Natural killer cell (primary cell): ENCODE data around the gene ITFG1. TPM values are rescaled to one million over a fixed set of nuclear protein-coding genes. Genes with fewer than 3 reads are reported as not detected.
"Not testable (repeated sequence)": the region's sequence is repeated elsewhere in the genome, so short reads cannot be mapped to it uniquely, and the experiment has no call there.

Source experiments
- ATAC-seq, 3 donors: fragments of 150-1000 bp in 2 of 3; fragments of 200-7000 bp in 1 of 3; cut with Tn5 transposase; 1 replicate in 1 of 3; 2 replicates in 2 of 3; pipeline ENCODE4 v1.10.0; 2021; ENCODE audit warnings: mild to moderate bottlenecking in 2 of 3, moderate library complexity in 2 of 3
- DNase-seq, 2 donors: peaks; one replicate each; pipeline versions ENCODE4 v3.0.0 to v3.0.0-alpha.2; 2013 to 2021; ENCODE audit warnings: mixed read lengths in 1 of 2
- H3K27ac ChIP-seq: one replicate; pipeline ENCODE4 v1.5.1; 2013; ENCODE audit warnings: mild to moderate bottlenecking, low read length
- H3K27me3 ChIP-seq: one replicate; pipeline ENCODE4 v1.6.1; 2013; ENCODE audit warnings: low read length; ENCODE audit not compliant: control insufficient read depth, insufficient read depth
- H3K36me3 ChIP-seq: one replicate; pipeline ENCODE4 v1.6.1; 2013; ENCODE audit warnings: low read length; ENCODE audit not compliant: control insufficient read depth, insufficient read depth
- H3K4me1 ChIP-seq: one replicate; pipeline ENCODE4 v1.6.1; 2013; ENCODE audit warnings: low read length; ENCODE audit not compliant: control insufficient read depth, insufficient read depth
- H3K4me3 ChIP-seq: one replicate; pipeline ENCODE4 v1.5.1; 2013; ENCODE audit warnings: low read length
- H3K9me3 ChIP-seq: one replicate; pipeline ENCODE4 v1.6.1; 2013; ENCODE audit warnings: low read length; ENCODE audit not compliant: control insufficient read depth, insufficient read depth
- H3K27ac Mint-ChIP-seq, 2 donors: one replicate each; pipeline ENCODE4 v1.8.0; 2022; ENCODE audit warnings: mild to moderate bottlenecking in 2 of 2, mixed read lengths in 2 of 2, moderate library complexity in 1 of 2
- H3K27me3 Mint-ChIP-seq, 2 donors: one replicate each; pipeline ENCODE4 v1.8.0; 2022; ENCODE audit warnings: low read depth in 2 of 2, mixed read lengths in 2 of 2
- H3K36me3 Mint-ChIP-seq: one replicate; pipeline ENCODE4 v1.8.0; 2022; ENCODE audit warnings: mixed read lengths
- H3K4me1 Mint-ChIP-seq, 2 donors: one replicate each; pipeline ENCODE4 v1.8.0; 2022; ENCODE audit warnings: mixed read lengths in 2 of 2
- H3K4me3 Mint-ChIP-seq: one replicate; pipeline ENCODE4 v1.8.0; 2022; ENCODE audit warnings: mild to moderate bottlenecking, moderate library complexity, mixed read lengths
- H3K9me3 Mint-ChIP-seq, 2 donors: one replicate each; pipeline ENCODE4 v1.8.0; 2022; ENCODE audit warnings: mixed read lengths in 2 of 2
- WGBS: methylation state at CpG from one replicate; pipeline ENCODE4 v1.1.7; 2013; ENCODE audit warnings: missing lambda C conversion rate; ENCODE audit not compliant: insufficient coverage; 5-methylcytosine and 5-hydroxymethylcytosine counted together
- intact Hi-C: fragments of 100-400 bp; cut with micrococcal nuclease; formaldehyde crosslinking; loops from one replicate; pipeline ENCODE4 v1.14.2; 2022
- total RNA-seq, 4 donors: library from RNA; stranded (reverse); fragments of 120-200 nt in 1 of 4; gene quantifications; one replicate each; pipeline versions ENCODE4 v1.2.3 to v1.2.4, GENCODE V29; 2013 to 2022
- TF ChIP-seq, protein P1 (sequence below): fragments of 200-600 bp; IDR thresholded peaks from one replicate; pipeline ENCODE4 v1.8.0; 2022; ENCODE audit warnings: antibody characterized with exemption

Gene ITFG1
- total RNA-seq, 3 donors from 2014 or later (not counting 1 experiment from before 2014, with no cell fraction given), result 30.4 to 44.1 (median 38.2) TPM

- intact Hi-C loops, result no loop called here
- peaks cover 5 to 10% of the 10 kb centered on the region in 2 donors for H3K4me1 Mint-ChIP-seq
- peaks cover 54% of the 10 kb centered on the region for H3K36me3 ChIP-seq
- TF ChIP-seq, protein P1, sequence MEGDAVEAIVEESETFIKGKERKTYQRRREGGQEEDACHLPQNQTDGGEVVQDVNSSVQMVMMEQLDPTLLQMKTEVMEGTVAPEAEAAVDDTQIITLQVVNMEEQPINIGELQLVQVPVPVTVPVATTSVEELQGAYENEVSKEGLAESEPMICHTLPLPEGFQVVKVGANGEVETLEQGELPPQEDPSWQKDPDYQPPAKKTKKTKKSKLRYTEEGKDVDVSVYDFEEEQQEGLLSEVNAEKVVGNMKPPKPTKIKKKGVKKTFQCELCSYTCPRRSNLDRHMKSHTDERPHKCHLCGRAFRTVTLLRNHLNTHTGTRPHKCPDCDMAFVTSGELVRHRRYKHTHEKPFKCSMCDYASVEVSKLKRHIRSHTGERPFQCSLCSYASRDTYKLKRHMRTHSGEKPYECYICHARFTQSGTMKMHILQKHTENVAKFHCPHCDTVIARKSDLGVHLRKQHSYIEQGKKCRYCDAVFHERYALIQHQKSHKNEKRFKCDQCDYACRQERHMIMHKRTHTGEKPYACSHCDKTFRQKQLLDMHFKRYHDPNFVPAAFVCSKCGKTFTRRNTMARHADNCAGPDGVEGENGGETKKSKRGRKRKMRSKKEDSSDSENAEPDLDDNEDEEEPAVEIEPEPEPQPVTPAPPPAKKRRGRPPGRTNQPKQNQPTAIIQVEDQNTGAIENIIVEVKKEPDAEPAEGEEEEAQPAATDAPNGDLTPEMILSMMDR, result no peak
- H3K4me1 ChIP-seq, result no peaks in the 10 kb centered on the region
- H3K9me3 ChIP-seq, result no peaks in the 10 kb centered on the region
- whole genome bisulfite sequencing, result 93% methylated on average over 1 of the region's 3 CpGs
- ATAC-seq, result no peak
- no peaks in the 10 kb centered on the region for H3K27me3 ChIP-seq
- no peak overlapping the region for H3K4me3 Mint-ChIP-seq
- DNase-seq, result no peak
- no peaks in the 10 kb centered on the region for H3K9me3 Mint-ChIP-seq
- H3K27ac Mint-ChIP-seq, result no peak overlapping the region
- H3K36me3 Mint-ChIP-seq, result peaks cover 22% of the 10 kb centered on the region
- no peaks in the 10 kb centered on the region for H3K27me3 Mint-ChIP-seq
- no peak overlapping the region for H3K27ac ChIP-seq
- no peak overlapping the region for H3K4me3 ChIP-seq
Observed at GRCh38 chr16:47449788-47450187, 11.1 kb downstream of the ITFG1 start.

- Histone ChIP-seq H3K27me3 (no peaks in the 10 kb centered on the region), H3K36me3 (peaks cover 50% of the 10 kb centered on the region), H3K4me3 (no peak overlapping the region), H3K27ac (no peak overlapping the region), H3K4me1 (no peaks in the 10 kb centered on the region), H3K9me3 (no peaks in the 10 kb centered on the region)
- WGBS, result 100% methylated on average over 1 of the region's 3 CpGs
- peaks cover 5 to 10% of the 10 kb centered on the region in 2 donors for H3K4me1 Mint-ChIP-seq
- TF ChIP-seq, protein P1, result no peak
- no peak overlapping the region for H3K4me3 Mint-ChIP-seq
- H3K36me3 Mint-ChIP-seq, result peaks cover 20% of the 10 kb centered on the region
- DNase-seq (no peak), ATAC-seq (no peak)
- no peaks in the 10 kb centered on the region for H3K9me3 Mint-ChIP-seq
- no peak overlapping the region for H3K27ac Mint-ChIP-seq
- no peaks in the 10 kb centered on the region for H3K27me3 Mint-ChIP-seq
- intact Hi-C loops, result no loop called here
Observed at GRCh38 chr16:47448830-47449575, 11.9 kb downstream of the ITFG1 start.

- intact Hi-C loops, result no loop called here
- Histone ChIP-seq H3K27me3 (no peaks in the 10 kb centered on the region), H3K36me3 (peaks cover 27% of the 10 kb centered on the region), H3K4me1 (no peaks in the 10 kb centered on the region), H3K27ac (no peak overlapping the region), H3K9me3 (no peaks in the 10 kb centered on the region), H3K4me3 (no peak overlapping the region)
- Mint-ChIP-seq H3K4me1 (peaks cover 5 to 14% of the 10 kb centered on the region in 2 donors), H3K9me3 (no peaks in the 10 kb centered on the region), H3K36me3 (peaks cover 8% of the 10 kb centered on the region), H3K4me3 (no peak overlapping the region), H3K27me3 (no peaks in the 10 kb centered on the region), H3K27ac (no peak overlapping the region)
- ATAC-seq, result no peak
- WGBS, result 99% methylated on average over 3 of the region's 3 CpGs
- DNase-seq, result no peak
- TF ChIP-seq, protein P1, result no peak
Observed at GRCh38 chr16:47446431-47446830, 14.4 kb downstream of the ITFG1 start.

DNA sequence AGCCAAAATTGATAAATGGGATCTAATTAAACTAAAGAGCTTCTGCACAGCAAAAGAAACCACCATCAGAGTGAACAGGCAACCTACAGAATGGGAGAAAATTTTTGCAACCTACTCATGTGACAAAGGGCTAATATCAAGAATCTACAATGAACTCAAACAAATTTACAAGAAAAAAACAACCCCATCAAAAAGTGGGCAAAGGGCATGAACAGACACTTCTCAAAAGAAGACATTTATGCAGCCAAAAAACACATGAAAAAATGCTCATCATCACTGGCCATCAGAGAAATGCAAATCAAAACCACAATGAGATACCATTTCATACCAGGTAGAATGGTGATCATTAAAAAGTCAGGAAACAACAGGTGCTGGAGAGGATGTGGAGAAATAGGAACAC, 18.0 kb downstream of the ITFG1 start:
- H3K4me1 Mint-ChIP-seq, result peaks cover 6 to 36% of the 10 kb centered on the region in 2 donors
- H3K36me3 Mint-ChIP-seq, H3K27ac Mint-ChIP-seq: not testable (repeated sequence)

DNA sequence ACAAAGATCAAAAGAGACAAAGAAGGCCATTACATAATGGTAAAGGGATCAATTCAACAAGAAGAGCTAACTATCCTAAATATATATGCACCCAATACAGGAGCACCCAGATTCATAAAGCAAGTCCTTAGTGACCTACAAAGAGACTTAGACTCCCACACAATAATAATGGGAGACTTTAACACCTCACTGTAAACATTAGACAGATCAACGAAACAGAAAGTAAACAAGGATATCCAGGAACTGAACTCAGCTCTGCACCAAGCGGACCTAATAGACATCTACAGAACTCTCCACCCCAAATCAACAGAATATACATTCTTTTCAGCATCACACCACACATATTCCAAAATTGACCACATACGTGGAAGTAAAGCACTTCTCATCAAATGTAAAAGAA, 20.8 kb downstream of the ITFG1 start:
- H3K9me3 Mint-ChIP-seq, H3K36me3 Mint-ChIP-seq, H3K27ac ChIP-seq, DNase-seq, H3K4me3 Mint-ChIP-seq, H3K27me3 ChIP-seq, intact Hi-C loops, ATAC-seq, H3K4me1 ChIP-seq, H3K27me3 Mint-ChIP-seq, H3K36me3 ChIP-seq, H3K27ac Mint-ChIP-seq, H3K9me3 ChIP-seq, H3K4me3 ChIP-seq: not testable (repeated sequence)
- WGBS, result 78% methylated on average over 3 of the region's 3 CpGs
- peaks cover 6 to 31% of the 10 kb centered on the region in 2 donors for H3K4me1 Mint-ChIP-seq

More for the DNA sequence above, 18.0 kb downstream of the ITFG1 start:
- H3K27me3 ChIP-seq, H3K27me3 Mint-ChIP-seq, H3K4me1 ChIP-seq, H3K36me3 ChIP-seq, H3K9me3 ChIP-seq, H3K9me3 Mint-ChIP-seq, H3K4me3 Mint-ChIP-seq, H3K27ac ChIP-seq, DNase-seq, H3K4me3 ChIP-seq, ATAC-seq, intact Hi-C loops: not testable (repeated sequence)

DNA sequence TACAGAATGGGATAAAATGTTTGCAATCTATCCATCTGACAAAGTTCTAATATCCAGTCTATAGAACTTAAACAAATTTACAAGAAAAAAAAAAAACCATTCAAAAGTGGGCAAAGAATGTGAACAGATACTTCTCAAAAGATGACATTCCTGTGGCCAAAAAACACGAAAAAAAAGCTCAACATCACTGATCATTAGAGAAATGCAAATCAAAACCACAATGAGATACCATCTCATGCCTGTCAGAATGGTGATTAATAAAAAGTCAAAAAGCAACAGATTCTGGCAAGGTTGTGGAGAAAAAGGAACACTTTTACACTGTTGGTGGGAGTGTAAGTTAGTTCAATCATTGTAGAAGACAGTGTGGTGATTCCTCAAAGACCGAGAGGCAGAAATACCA, 26.6 kb downstream of the ITFG1 start:
- H3K27ac ChIP-seq, DNase-seq, H3K36me3 Mint-ChIP-seq, H3K36me3 ChIP-seq, H3K27ac Mint-ChIP-seq, H3K4me1 ChIP-seq, H3K27me3 ChIP-seq, ATAC-seq, H3K27me3 Mint-ChIP-seq, intact Hi-C loops, H3K9me3 ChIP-seq, H3K4me3 ChIP-seq, H3K4me3 Mint-ChIP-seq, H3K9me3 Mint-ChIP-seq: not testable (repeated sequence)
- peaks cover 20 to 23% of the 10 kb centered on the region in 2 donors for H3K4me1 Mint-ChIP-seq
- WGBS, result 67% methylated on average over 2 of the region's 2 CpGs
